HepG2 (cell line): ENCODE results near the gene PRTN3. TPM values are rescaled to one million over a fixed set of nuclear protein-coding genes. Genes with fewer than 3 reads are reported as not detected.
A peak's percentile ranks its signal among the peaks of the same experiment; 100 is the strongest.

Experiments used
- HNF4A ChIP-seq: sonication (generic); formaldehyde crosslinking; IDR thresholded peaks from 2 replicates; pipeline ENCODE4 v1.4.0; 2020; ENCODE audit warnings: missing genetic modification reagents
- KDM3A ChIP-seq: IDR thresholded peaks from 2 replicates; pipeline ENCODE4 v1.6.1; 2018; ENCODE audit warnings: low read depth, missing compliant biosample characterization
- KDM5A ChIP-seq: fragments of 200-600 bp; sonication (generic); IDR thresholded peaks from 2 replicates; pipeline ENCODE4 v1.7.0; 2018; ENCODE audit warnings: antibody characterized with exemption, mild to moderate bottlenecking, low read length, borderline replicate concordance
- RFX1 ChIP-seq: fragments of 450-650 bp; IDR thresholded peaks from 2 replicates; pipeline ENCODE4 v1.6.1; 2017
- SUZ12 ChIP-seq: fragments of 150-350 bp; IDR thresholded peaks from 2 replicates; pipeline ENCODE4 v1.6.1; 2014; ENCODE audit warnings: low read depth, low read length
- TBX2 ChIP-seq: sonication (generic); formaldehyde crosslinking; IDR thresholded peaks from 2 replicates; pipeline ENCODE4 v1.5.0; 2020; ENCODE audit warnings: missing genetic modification reagents, mild to moderate bottlenecking, borderline replicate concordance
- ZBTB40 ChIP-seq, 2 experiments: fragments of 450-650 bp in 1 of 2; sonication (generic) in 1 of 2; formaldehyde crosslinking in 1 of 2; IDR thresholded peaks; 2 replicates each; pipeline versions ENCODE4 v1.6.1 to v1.8.0; 2016 to 2022; ENCODE audit warnings: antibody characterized with exemption in 1 of 2, mild to moderate bottlenecking in 1 of 2, missing genetic modification reagents in 1 of 2
- ZFY ChIP-seq: sonication (generic); formaldehyde crosslinking; IDR thresholded peaks from 2 replicates; pipeline ENCODE4 v1.4.0; 2020; ENCODE audit warnings: missing genetic modification reagents
- ZNF256 ChIP-seq: sonication (generic); formaldehyde crosslinking; conservative IDR thresholded peaks from 2 replicates; pipeline ENCODE4 v1.4.0; 2020; ENCODE audit warnings: missing genetic modification reagents
- ZSCAN21 ChIP-seq: sonication (generic); formaldehyde crosslinking; IDR thresholded peaks from 2 replicates; pipeline ENCODE4 v1.8.0; 2022; ENCODE audit warnings: mild to moderate bottlenecking, missing genetic modification reagents, moderate library complexity, borderline replicate concordance
- polyA plus RNA-seq, 8 experiments: library from polyadenylated mRNA; depleted of rRNA in 3 of 8; stranded (reverse) in 7 of 8; unstranded in 1 of 8; fragments of >200 nt; fragmentation: Illumina TruSeq in 4 of 8; extraction: Trizol in 4 of 8; gene quantifications; 2 replicates each; pipeline versions ENCODE4 v1.2.1 to v1.2.3, GENCODE V29; 2011 to 2016; ENCODE audit warnings: low read depth in 4 of 8, missing spikeins in 1 of 8, mixed read lengths in 1 of 8; ENCODE audit not compliant: insufficient read depth in 1 of 8
- total RNA-seq, 5 experiments: library from RNA; depleted of rRNA; stranded (reverse); fragments of >200 nt; fragmentation: Illumina TruSeq; extraction: Trizol; gene quantifications; 2 replicates each; pipeline ENCODE4 v1.2.3, GENCODE V29; 2016; ENCODE audit warnings: low read depth in 1 of 5
- TF ChIP-seq, protein P1 (sequence below): sonication (generic); formaldehyde crosslinking; IDR thresholded peaks from 2 replicates; pipeline ENCODE4 v1.5.0; 2020; ENCODE audit warnings: mild to moderate bottlenecking, missing genetic modification reagents, borderline replicate concordance
- TF ChIP-seq, protein P2 (sequence below): IDR thresholded peaks from 2 replicates; pipeline ENCODE4 v1.6.1; 2016; ENCODE audit warnings: missing compliant biosample characterization, missing genetic modification reagents, borderline replicate concordance

The PRTN3 gene
- total and polyA plus RNA-seq, 2 of the 13 experiments (the other 11 are each of a cell fraction or from before 2014, with no cell fraction given): not detected

DNA sequence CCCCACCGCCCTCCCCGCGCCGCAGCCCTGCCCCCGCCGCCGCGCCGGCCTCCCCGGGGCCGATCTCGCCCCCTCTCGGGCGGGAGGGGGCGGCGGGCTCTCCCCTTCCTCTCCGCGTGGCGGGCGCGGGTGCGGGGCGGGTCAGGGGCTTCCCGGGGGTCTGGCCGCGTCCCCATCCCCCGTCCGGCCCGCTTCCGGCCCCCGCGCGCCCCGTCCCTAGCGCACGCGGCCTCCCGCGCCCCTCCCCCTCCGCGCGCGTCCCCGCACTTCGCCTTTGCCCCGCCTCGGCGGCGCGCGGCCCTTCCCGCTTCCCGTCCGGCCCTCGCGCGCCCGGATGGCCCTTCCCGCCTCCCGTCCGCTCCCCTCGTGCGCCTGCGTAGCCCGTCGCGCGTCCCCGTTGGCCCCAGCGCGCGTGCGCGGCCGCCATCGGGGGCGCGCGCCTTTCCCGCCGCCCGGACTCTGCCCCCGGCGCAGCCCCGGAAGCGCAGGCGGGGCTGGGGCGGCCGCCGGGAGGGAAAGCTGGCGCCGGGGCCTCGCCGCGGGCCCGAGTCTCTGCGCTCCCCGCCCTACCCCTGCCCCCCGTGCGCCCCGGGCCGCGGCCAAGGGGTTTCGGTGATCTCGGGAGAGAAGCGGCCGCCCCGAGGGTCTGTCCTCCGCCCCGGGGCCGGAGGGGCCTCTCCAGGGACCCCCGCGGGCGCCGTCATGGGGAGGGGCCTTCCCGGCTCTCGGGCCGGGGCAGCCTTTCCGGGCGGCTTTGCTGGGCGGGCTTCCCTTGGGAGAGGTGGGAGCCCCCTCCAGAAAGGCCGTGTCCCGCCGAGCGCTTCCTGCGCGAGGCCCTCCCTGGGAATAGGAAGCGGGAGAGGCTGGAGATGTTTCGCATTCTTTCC, 43.0 kb upstream of the PRTN3 start (continued):
- TF ChIP-seq, protein P1, sequence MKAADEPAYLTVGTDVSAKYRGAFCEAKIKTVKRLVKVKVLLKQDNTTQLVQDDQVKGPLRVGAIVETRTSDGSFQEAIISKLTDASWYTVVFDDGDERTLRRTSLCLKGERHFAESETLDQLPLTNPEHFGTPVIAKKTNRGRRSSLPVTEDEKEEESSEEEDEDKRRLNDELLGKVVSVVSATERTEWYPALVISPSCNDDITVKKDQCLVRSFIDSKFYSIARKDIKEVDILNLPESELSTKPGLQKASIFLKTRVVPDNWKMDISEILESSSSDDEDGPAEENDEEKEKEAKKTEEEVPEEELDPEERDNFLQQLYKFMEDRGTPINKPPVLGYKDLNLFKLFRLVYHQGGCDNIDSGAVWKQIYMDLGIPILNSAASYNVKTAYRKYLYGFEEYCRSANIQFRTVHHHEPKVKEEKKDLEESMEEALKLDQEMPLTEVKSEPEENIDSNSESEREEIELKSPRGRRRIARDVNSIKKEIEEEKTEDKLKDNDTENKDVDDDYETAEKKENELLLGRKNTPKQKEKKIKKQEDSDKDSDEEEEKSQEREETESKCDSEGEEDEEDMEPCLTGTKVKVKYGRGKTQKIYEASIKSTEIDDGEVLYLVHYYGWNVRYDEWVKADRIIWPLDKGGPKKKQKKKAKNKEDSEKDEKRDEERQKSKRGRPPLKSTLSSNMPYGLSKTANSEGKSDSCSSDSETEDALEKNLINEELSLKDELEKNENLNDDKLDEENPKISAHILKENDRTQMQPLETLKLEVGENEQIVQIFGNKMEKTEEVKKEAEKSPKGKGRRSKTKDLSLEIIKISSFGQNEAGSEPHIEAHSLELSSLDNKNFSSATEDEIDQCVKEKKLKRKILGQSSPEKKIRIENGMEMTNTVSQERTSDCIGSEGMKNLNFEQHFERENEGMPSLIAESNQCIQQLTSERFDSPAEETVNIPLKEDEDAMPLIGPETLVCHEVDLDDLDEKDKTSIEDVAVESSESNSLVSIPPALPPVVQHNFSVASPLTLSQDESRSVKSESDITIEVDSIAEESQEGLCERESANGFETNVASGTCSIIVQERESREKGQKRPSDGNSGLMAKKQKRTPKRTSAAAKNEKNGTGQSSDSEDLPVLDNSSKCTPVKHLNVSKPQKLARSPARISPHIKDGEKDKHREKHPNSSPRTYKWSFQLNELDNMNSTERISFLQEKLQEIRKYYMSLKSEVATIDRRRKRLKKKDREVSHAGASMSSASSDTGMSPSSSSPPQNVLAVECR (CRISPR knock-in tag): 0 out of 2 replicates have a peak, but pooled peaks have one; percentile 50
- TF ChIP-seq ZSCAN21: peak; percentile 24; the same call in 1 of the 2 replicates
- no peak for TF ChIP-seq RFX1
- TF ChIP-seq ZNF256 (CRISPR knock-in tag): no peak
- peak; percentile 43; the same call in 1 of the 2 replicates for TF ChIP-seq KDM5A
- no peak for TF ChIP-seq SUZ12
- no peak for TF ChIP-seq ZBTB40 (IDR thresholded peaks at IDR 0.05)
- peak; percentile 16; the same call in 1 of the 2 replicates for TF ChIP-seq ZBTB40 (CRISPR knock-in tag; IDR thresholded peaks at IDR 0.05)
- TF ChIP-seq, protein P2, sequence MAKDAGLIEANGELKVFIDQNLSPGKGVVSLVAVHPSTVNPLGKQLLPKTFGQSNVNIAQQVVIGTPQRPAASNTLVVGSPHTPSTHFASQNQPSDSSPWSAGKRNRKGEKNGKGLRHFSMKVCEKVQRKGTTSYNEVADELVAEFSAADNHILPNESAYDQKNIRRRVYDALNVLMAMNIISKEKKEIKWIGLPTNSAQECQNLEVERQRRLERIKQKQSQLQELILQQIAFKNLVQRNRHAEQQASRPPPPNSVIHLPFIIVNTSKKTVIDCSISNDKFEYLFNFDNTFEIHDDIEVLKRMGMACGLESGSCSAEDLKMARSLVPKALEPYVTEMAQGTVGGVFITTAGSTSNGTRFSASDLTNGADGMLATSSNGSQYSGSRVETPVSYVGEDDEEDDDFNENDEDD (CRISPR knock-in tag): peak; percentile 94
- TF ChIP-seq HNF4A (CRISPR knock-in tag): peak; percentile 13; the same call in 1 of the 2 replicates
- no peak for TF ChIP-seq KDM3A
- TF ChIP-seq TBX2 (CRISPR knock-in tag): 0 out of 2 replicates have a peak, but pooled peaks have one; percentile 2
- peak; percentile 46; the same call in 1 of the 2 replicates for TF ChIP-seq ZFY (CRISPR knock-in tag)
